Measurements from ENCODE around the gene RSF1.

GRCh38 chr11:77753230-77753629 is 67.3 kb downstream of the RSF1 start:
- TF ChIP-seq CTCF (IDR thresholded peaks at IDR 0.05) (no peak), POLR2A (IDR thresholded peaks at IDR 0.05) (no peak)

All from stomach (tissue), 4 donors.